AG08395 (cell line): ENCODE data around the gene MLN.

Experiments
- DNase-seq: peaks from one replicate; pipeline ENCODE4 v3.0.0; 2012; ENCODE audit warnings: mixed read lengths, low spot score

The MLN gene

GRCh38 chr6:33771146-33772081, 32.4 kb downstream of the MLN start:
- peak; percentile 93 for DNase-seq

- no peak for DNase-seq
These were observed 33.0 kb downstream of the MLN start for GRCh38 chr6:33770833-33771145.

GRCh38 chr6:33770124-33770832, 33.5 kb downstream of the MLN start:
- DNase-seq, result no peak

GRCh38 chr6:33769248-33769821, 34.5 kb downstream of the MLN start:
- no peak for DNase-seq

GRCh38 chr6:33768644-33769120, 35.1 kb downstream of the MLN start:
- DNase-seq, result peak; percentile 90

GRCh38 chr6:33766921-33767907, 36.6 kb downstream of the MLN start:
- no peak for DNase-seq

GRCh38 chr6:33765368-33765767, 38.4 kb downstream of the MLN start:
- no peak for DNase-seq

- DNase-seq, result no peak
These were observed 39.8 kb downstream of the MLN start for GRCh38 chr6:33764036-33764435.

GRCh38 chr6:33763483-33763882, 40.3 kb downstream of the MLN start:
- no peak for DNase-seq

- no peak for DNase-seq
These were observed 41.1 kb downstream of the MLN start for GRCh38 chr6:33762713-33763112.

GRCh38 chr6:33761922-33762629, 41.7 kb downstream of the MLN start:
- DNase-seq, result peak; percentile 70

- no peak for DNase-seq
These were observed 42.3 kb downstream of the MLN start for GRCh38 chr6:33761581-33761921.

- DNase-seq, result no peak
These were observed 43.7 kb downstream of the MLN start for GRCh38 chr6:33759887-33760629.

GRCh38 chr6:33758815-33759216, 45.0 kb downstream of the MLN start:
- no peak for DNase-seq

- DNase-seq, result no peak
These were observed 45.9 kb downstream of the MLN start for GRCh38 chr6:33757906-33758305.

- DNase-seq, result no peak
These were observed 46.7 kb downstream of the MLN start for GRCh38 chr6:33757113-33757512.

GRCh38 chr6:33756211-33756954, 47.4 kb downstream of the MLN start:
- no peak for DNase-seq

- no peak for DNase-seq
These were observed 48.5 kb downstream of the MLN start for GRCh38 chr6:33755070-33755869.

GRCh38 chr6:33754222-33754621, 49.6 kb downstream of the MLN start:
- no peak for DNase-seq
